ENCODE measurements around the gene GRK4. TPM values are rescaled to one million over a fixed set of nuclear protein-coding genes. Genes with fewer than 3 reads are reported as not detected.

Gene GRK4
- total and polyA plus RNA-seq, 4 donors = 1.0 to 2.2 (median 1.8) TPM

GRCh38 chr4:2929469-2929868 is 33.9 kb upstream of the GRK4 start:
- H3K27ac ChIP-seq (ENCODE audit: low read depth in 1 of 2, low read length in 2 of 2) = no peak overlapping the region
- H3K9ac ChIP-seq (ENCODE audit: low read depth in 1 of 2, low read length in 2 of 2) = no peak overlapping the region
- WGBS = 94% methylated on average over 16 of the region's 16 CpGs
- H3K4me3 ChIP-seq (ENCODE audit: low read depth in 1 of 3, low read length in 3 of 3) = no peak overlapping the region
- H3K4me1 ChIP-seq (ENCODE audit: control insufficient read depth in 4 of 4, insufficient read depth in 4 of 4, low read length in 3 of 4) = peaks cover 0 to 24% (median 14%) of the 10 kb centered on the region in 4 donors
- TF ChIP-seq NR2F2 (IDR thresholded peaks at IDR 0.05) (no peak), EGR1 (IDR thresholded peaks at IDR 0.05; ENCODE audit: low read depth in 2 of 2) (no peak), RXRA (IDR thresholded peaks at IDR 0.05) (no peak), GABPA (IDR thresholded peaks at IDR 0.05 in 1 of 2, conservative IDR thresholded peaks at IDR 0.05 in 1 of 2) (no peak), SP1 (IDR thresholded peaks at IDR 0.05) (no peak), RAD21 (IDR thresholded peaks at IDR 0.05) (no peak), JUND (IDR thresholded peaks at IDR 0.05) (no peak), HNF4G (IDR thresholded peaks at IDR 0.05) (no peak), FOXA1 (IDR thresholded peaks at IDR 0.05) (no peak), HNF4A (conservative IDR thresholded peaks at IDR 0.05) (no peak), YY1 (IDR thresholded peaks at IDR 0.05) (no peak), REST (IDR thresholded peaks at IDR 0.05) (no peak), TAF1 (conservative IDR thresholded peaks at IDR 0.05) (no peak), FOXA2 (IDR thresholded peaks at IDR 0.05) (no peak)
- TF ChIP-seq, protein P1, sequence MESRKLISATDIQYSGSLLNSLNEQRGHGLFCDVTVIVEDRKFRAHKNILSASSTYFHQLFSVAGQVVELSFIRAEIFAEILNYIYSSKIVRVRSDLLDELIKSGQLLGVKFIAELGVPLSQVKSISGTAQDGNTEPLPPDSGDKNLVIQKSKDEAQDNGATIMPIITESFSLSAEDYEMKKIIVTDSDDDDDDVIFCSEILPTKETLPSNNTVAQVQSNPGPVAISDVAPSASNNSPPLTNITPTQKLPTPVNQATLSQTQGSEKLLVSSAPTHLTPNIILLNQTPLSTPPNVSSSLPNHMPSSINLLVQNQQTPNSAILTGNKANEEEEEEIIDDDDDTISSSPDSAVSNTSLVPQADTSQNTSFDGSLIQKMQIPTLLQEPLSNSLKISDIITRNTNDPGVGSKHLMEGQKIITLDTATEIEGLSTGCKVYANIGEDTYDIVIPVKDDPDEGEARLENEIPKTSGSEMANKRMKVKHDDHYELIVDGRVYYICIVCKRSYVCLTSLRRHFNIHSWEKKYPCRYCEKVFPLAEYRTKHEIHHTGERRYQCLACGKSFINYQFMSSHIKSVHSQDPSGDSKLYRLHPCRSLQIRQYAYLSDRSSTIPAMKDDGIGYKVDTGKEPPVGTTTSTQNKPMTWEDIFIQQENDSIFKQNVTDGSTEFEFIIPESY (IDR thresholded peaks at IDR 0.05) = no peak
- TF ChIP-seq, protein P2, sequence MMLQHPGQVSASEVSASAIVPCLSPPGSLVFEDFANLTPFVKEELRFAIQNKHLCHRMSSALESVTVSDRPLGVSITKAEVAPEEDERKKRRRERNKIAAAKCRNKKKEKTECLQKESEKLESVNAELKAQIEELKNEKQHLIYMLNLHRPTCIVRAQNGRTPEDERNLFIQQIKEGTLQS (IDR thresholded peaks at IDR 0.05) = no peak
- TF ChIP-seq, protein P3, sequence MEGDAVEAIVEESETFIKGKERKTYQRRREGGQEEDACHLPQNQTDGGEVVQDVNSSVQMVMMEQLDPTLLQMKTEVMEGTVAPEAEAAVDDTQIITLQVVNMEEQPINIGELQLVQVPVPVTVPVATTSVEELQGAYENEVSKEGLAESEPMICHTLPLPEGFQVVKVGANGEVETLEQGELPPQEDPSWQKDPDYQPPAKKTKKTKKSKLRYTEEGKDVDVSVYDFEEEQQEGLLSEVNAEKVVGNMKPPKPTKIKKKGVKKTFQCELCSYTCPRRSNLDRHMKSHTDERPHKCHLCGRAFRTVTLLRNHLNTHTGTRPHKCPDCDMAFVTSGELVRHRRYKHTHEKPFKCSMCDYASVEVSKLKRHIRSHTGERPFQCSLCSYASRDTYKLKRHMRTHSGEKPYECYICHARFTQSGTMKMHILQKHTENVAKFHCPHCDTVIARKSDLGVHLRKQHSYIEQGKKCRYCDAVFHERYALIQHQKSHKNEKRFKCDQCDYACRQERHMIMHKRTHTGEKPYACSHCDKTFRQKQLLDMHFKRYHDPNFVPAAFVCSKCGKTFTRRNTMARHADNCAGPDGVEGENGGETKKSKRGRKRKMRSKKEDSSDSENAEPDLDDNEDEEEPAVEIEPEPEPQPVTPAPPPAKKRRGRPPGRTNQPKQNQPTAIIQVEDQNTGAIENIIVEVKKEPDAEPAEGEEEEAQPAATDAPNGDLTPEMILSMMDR (IDR thresholded peaks at IDR 0.05; ENCODE audit: low read depth, low read length, missing input control) = no peak
- TF ChIP-seq, protein P4, sequence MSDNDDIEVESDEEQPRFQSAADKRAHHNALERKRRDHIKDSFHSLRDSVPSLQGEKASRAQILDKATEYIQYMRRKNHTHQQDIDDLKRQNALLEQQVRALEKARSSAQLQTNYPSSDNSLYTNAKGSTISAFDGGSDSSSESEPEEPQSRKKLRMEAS (IDR thresholded peaks at IDR 0.05) = no peak
- H3K27me3 ChIP-seq (ENCODE audit: control insufficient read depth in 4 of 4, insufficient read depth in 4 of 4, low read length in 3 of 4) = no peaks in the 10 kb centered on the region
- no peaks in the 10 kb centered on the region for H3K9me3 ChIP-seq (ENCODE audit: control insufficient read depth in 4 of 4, low read length in 3 of 4)
- H3K36me3 ChIP-seq (ENCODE audit: control insufficient read depth in 4 of 4, insufficient read depth in 3 of 4, low read depth in 1 of 4, low read length in 3 of 4) = peaks cover 11 to 33% (median 20%) of the 10 kb centered on the region in 4 donors
- no peak for DNase-seq (ENCODE audit: low spot score)

Data from liver (tissue), 9 donors.